D721Med (cell line): Measurements from ENCODE around the gene TEP1.
"Not testable (repeated sequence)": the region's sequence is repeated elsewhere in the genome, so short reads cannot be mapped to it uniquely, and the experiment has no call there.

Experiments
- DNase-seq: peaks from one replicate; pipeline ENCODE4 v3.0.0; 2011; ENCODE audit warnings: low spot score; ENCODE audit not compliant: insufficient read length
- FAIRE-seq: peaks from 2 replicates; lab custom pipeline; 2011; peaks lifted over from hg19 to GRCh38; lab: Jason Lieb, UNC
- CTCF ChIP-seq: IDR thresholded peaks from 2 replicates; pipeline ENCODE4 v1.5.1; 2012; ENCODE audit warnings: mild to moderate bottlenecking, control low read depth; ENCODE audit not compliant: insufficient read depth; ENCODE audit errors: missing control alignments

The TEP1 gene

DNA sequence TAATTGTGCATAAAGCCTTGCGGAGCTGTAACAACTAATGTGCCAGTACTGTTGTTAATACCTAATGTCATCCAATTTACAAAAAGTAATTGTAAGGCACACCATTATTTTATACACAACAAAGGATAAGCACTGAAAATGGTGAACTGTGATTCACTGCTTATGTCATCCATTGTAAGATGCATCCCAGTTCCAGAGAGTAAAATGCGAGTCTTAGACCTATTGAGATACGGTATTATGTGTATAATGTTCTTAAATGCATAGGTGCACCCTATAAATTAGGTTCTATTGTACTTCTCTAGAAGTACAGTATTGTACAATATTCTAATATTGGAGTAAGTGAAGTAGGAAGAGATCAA lies 69.5 kb downstream of the TEP1 start:
- no peak for TF ChIP-seq CTCF
- FAIRE-seq, result no peak
- DNase-seq, result no peak

- peak; percentile 72 for FAIRE-seq
- no peak for TF ChIP-seq CTCF
- peak; percentile 47 for DNase-seq
Observed at GRCh38 chr14:20343092-20343861, 70.0 kb downstream of the TEP1 start, which contains the start of gene PARP2. TSS of gene PARP2 (plus strand) at chr14:20343635. CDS start at chr14:20343642, 7 bp downstream.

GRCh38 chr14:20341646-20342045 lies 71.7 kb downstream of the TEP1 start:
- no peak for TF ChIP-seq CTCF
- FAIRE-seq (no peak), DNase-seq (no peak)

DNA sequence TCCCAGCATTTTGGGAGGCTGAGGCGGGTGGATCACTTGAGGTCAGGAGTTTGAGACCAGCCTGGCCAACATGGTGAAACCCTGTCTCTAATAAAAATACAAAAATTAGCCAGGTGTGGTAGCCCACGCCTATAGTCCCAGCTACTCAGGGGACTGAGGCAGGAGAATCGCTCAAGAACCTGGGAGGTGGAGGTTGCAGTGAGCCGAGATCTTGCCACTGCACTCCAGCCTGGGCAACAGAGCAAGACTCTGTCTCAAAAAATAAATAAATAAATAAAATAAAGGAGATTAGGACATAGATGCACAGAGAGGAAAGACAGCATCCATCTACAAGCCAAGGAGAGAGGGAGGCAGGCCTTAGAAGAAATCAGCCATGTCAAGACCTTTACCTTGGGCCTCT lies 72.3 kb downstream of the TEP1 start:
- not testable (repeated sequence) for FAIRE-seq, DNase-seq

- no peak for TF ChIP-seq CTCF
- DNase-seq, result no peak
- no peak for FAIRE-seq
Observed at GRCh38 chr14:20334017-20334416, 79.3 kb downstream of the TEP1 start.

DNA sequence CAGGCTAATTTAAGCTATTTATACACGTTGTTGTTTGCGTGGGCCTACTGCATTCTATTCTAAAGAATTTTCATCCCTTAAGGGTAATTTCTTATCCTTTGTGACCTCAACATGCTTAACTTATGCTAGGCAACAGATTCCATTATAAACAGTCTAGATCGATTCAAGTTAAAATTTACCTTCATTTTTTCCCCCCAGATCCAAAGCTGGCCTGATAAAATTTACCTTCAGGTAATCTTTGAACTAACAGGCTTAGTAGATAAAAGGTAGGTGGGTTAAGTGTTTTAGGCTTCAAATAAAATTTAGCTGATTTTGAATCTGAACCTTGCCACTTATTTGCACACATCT lies 79.8 kb downstream of the TEP1 start:
- TF ChIP-seq CTCF, result no peak
- DNase-seq (no peak), FAIRE-seq (no peak)

- TF ChIP-seq CTCF, result no peak
- peak; percentile 92 for FAIRE-seq
Observed at GRCh38 chr14:20332788-20333493, 80.4 kb downstream of the TEP1 start, which contains the start of gene CCNB1IP1. TSS of gene CCNB1IP1 (minus strand) at chr14:20333279. CDS start at chr14:20316523, 16,756 bp downstream.

More at GRCh38 chr14:20332788-20333493, 80.4 kb downstream of the TEP1 start, which contains the start of gene CCNB1IP1:
- DNase-seq, result peak; percentile 69
